ENCODE measurements around the gene SMPDL3B. TPM values are rescaled to one million over a fixed set of nuclear protein-coding genes. Genes with fewer than 3 reads are reported as not detected.

SMPDL3B gene
- total and polyA plus RNA-seq, 8 donors, result 0.89 to 73.6 (median 8.0) TPM; not detected in 1

GRCh38 chr1:27954186-27954585 lies 19.4 kb downstream of the SMPDL3B start:
- no peak overlapping the region for H3K27ac ChIP-seq
- DNase-seq, result no peak
- H3K36me3 ChIP-seq, result no peaks in the 10 kb centered on the region
- peaks cover 4 to 21% (median 8%) of the 10 kb centered on the region in 4 donors for H3K4me1 ChIP-seq
- no peaks in the 10 kb centered on the region for H3K9me3 ChIP-seq
- TF ChIP-seq POLR2AphosphoS5 (IDR thresholded peaks at IDR 0.05), result no peak
- TF ChIP-seq POLR2A (IDR thresholded peaks at IDR 0.05), result no peak
- no peak for TF ChIP-seq CTCF (IDR thresholded peaks at IDR 0.05)
- TF ChIP-seq EP300 (IDR thresholded peaks at IDR 0.05), result no peak
- 91 to 96% (median 95%) methylated on average over 10 of the region's 10 CpGs for WGBS, 5 donors
- no peak overlapping the region for H3K4me3 ChIP-seq
- intact Hi-C loops (cut with DNase I; ENCODE audit: low total_unique reads), result no loop called here
- H3K27me3 ChIP-seq, result no peaks in the 10 kb centered on the region

- Histone ChIP-seq H3K4me3 (no peak overlapping the region), H3K4me1 (peaks cover 6 to 26% (median 10%) of the 10 kb centered on the region in 4 donors), H3K36me3 (no peaks in the 10 kb centered on the region), H3K27me3 (no peaks in the 10 kb centered on the region), H3K9me3 (no peaks in the 10 kb centered on the region), H3K27ac (no peak overlapping the region)
- intact Hi-C loops (cut with DNase I; ENCODE audit: low total_unique reads), result no loop called here
- WGBS, 5 donors, result 88 to 93% (median 89%) methylated on average over 6 of the region's 6 CpGs
- no peak for DNase-seq
- TF ChIP-seq EP300 (IDR thresholded peaks at IDR 0.05) (no peak), CTCF (IDR thresholded peaks at IDR 0.05) (no peak), POLR2AphosphoS5 (IDR thresholded peaks at IDR 0.05) (no peak), POLR2A (IDR thresholded peaks at IDR 0.05) (no peak)
These were observed 20.3 kb downstream of the SMPDL3B start for GRCh38 chr1:27955076-27955475.

GRCh38 chr1:27956761-27957160 lies 22.0 kb downstream of the SMPDL3B start:
- DNase-seq, result no peak
- Histone ChIP-seq H3K27me3 (no peaks in the 10 kb centered on the region), H3K4me3 (no peak overlapping the region), H3K27ac (no peak overlapping the region), H3K9me3 (no peaks in the 10 kb centered on the region), H3K36me3 (no peaks in the 10 kb centered on the region), H3K4me1 (peaks cover 22 to 43% (median 26%) of the 10 kb centered on the region in 4 donors)
- intact Hi-C loops (cut with DNase I; ENCODE audit: low total_unique reads), result no loop called here
- WGBS, 5 donors, result 79 to 87% (median 84%) methylated on average over 6 of the region's 6 CpGs
- no peak for TF ChIP-seq POLR2A (IDR thresholded peaks at IDR 0.05)
- TF ChIP-seq EP300 (IDR thresholded peaks at IDR 0.05), result no peak
- TF ChIP-seq POLR2AphosphoS5 (IDR thresholded peaks at IDR 0.05), result no peak
- TF ChIP-seq CTCF (IDR thresholded peaks at IDR 0.05), result no peak

GRCh38 chr1:27957655-27958054 lies 22.9 kb downstream of the SMPDL3B start:
- DNase-seq, result no peak
- Histone ChIP-seq H3K36me3 (peaks cover 0 to 2% (median 0%) of the 10 kb centered on the region in 4 donors), H3K27me3 (no peaks in the 10 kb centered on the region), H3K4me1 (peaks cover 24 to 48% (median 28%) of the 10 kb centered on the region in 4 donors), H3K27ac (no peak overlapping the region), H3K9me3 (no peaks in the 10 kb centered on the region), H3K4me3 (no peak overlapping the region)
- TF ChIP-seq CTCF (IDR thresholded peaks at IDR 0.05) (no peak), POLR2AphosphoS5 (IDR thresholded peaks at IDR 0.05) (no peak), EP300 (IDR thresholded peaks at IDR 0.05) (no peak), POLR2A (IDR thresholded peaks at IDR 0.05) (no peak)
- WGBS, 5 donors, result 82 to 86% (median 84%) methylated on average over 5 of the region's 5 CpGs
- intact Hi-C loops (cut with DNase I; ENCODE audit: low total_unique reads), result no loop called here

All from stomach (tissue), 9 donors.